ENCODE measurements around the gene FLT3. TPM values are rescaled to one million over a fixed set of nuclear protein-coding genes. Genes with fewer than 3 reads are reported as not detected.
A peak's percentile ranks its signal among the peaks of the same experiment; 100 is the strongest.

Gene FLT3
- total and polyA plus RNA-seq, 9 of the 15 experiments (the other 6 are each of a cell fraction or from before 2014, with no cell fraction given): not detected

GRCh38 chr13:28138012-28138755 is 37.8 kb upstream of the FLT3 start, which contains the start of gene PAN3 (continued):
- TF ChIP-seq MBD2 (IDR thresholded peaks at IDR 0.05; ENCODE audit: borderline replicate concordance, low read depth) (no peak), STAT5B (CRISPR knock-in tag; IDR thresholded peaks at IDR 0.05) (no peak), ZNF408 (CRISPR knock-in tag; IDR thresholded peaks at IDR 0.05; ENCODE audit: low read depth) (no peak), ESRRB (CRISPR knock-in tag; IDR thresholded peaks at IDR 0.05; ENCODE audit: borderline replicate concordance) (no peak), TOE1 (IDR thresholded peaks at IDR 0.05; ENCODE audit: borderline replicate concordance) (no peak), TOE1 (CRISPR knock-in tag; IDR thresholded peaks at IDR 0.05; ENCODE audit: borderline replicate concordance, low read depth) (no peak), HNRNPK (IDR thresholded peaks at IDR 0.05; ENCODE audit: low read depth, low read length, poor library complexity, severe bottlenecking) (no peak), U2AF1 (optimal IDR thresholded peaks at IDR 0.05; ENCODE audit: low read depth, low read length) (no peak), LCOR (CRISPR knock-in tag; IDR thresholded peaks at IDR 0.05) (no peak), FOXJ2 (tag; IDR thresholded peaks at IDR 0.05) (no peak), ZNF780A (CRISPR knock-in tag; IDR thresholded peaks at IDR 0.05) (no peak), ZHX1 (conservative IDR thresholded peaks at IDR 0.05; ENCODE audit: low read length) (no peak), POLR2H (tag; IDR thresholded peaks at IDR 0.05; ENCODE audit: low read depth) (peak; percentile 77; the same call in 1 of the 2 replicates), MAFF (IDR thresholded peaks at IDR 0.05; ENCODE audit: low read length) (no peak), ZNF583 (CRISPR knock-in tag; IDR thresholded peaks at IDR 0.05) (no peak), KLF16 (IDR thresholded peaks at IDR 0.05) (no peak), GABPB1 (CRISPR knock-in tag; IDR thresholded peaks at IDR 0.05) (peak; percentile 25; the same call in 1 of the 2 replicates), HNRNPL (IDR thresholded peaks at IDR 0.05; ENCODE audit: low read depth, low read length) (no peak)
- TF ChIP-seq, protein P1, sequence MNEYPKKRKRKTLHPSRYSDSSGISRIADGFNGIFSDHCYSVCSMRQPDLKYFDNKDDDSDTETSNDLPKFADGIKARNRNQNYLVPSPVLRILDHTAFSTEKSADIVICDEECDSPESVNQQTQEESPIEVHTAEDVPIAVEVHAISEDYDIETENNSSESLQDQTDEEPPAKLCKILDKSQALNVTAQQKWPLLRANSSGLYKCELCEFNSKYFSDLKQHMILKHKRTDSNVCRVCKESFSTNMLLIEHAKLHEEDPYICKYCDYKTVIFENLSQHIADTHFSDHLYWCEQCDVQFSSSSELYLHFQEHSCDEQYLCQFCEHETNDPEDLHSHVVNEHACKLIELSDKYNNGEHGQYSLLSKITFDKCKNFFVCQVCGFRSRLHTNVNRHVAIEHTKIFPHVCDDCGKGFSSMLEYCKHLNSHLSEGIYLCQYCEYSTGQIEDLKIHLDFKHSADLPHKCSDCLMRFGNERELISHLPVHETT (CRISPR knock-in tag; conservative IDR thresholded peaks at IDR 0.05 in 1 of 2, IDR thresholded peaks at IDR 0.05 in 1 of 2): peak in 1 of 2 experiments; percentile 89; a peak in 2 of 4 replicates
- TF ChIP-seq, protein P2, sequence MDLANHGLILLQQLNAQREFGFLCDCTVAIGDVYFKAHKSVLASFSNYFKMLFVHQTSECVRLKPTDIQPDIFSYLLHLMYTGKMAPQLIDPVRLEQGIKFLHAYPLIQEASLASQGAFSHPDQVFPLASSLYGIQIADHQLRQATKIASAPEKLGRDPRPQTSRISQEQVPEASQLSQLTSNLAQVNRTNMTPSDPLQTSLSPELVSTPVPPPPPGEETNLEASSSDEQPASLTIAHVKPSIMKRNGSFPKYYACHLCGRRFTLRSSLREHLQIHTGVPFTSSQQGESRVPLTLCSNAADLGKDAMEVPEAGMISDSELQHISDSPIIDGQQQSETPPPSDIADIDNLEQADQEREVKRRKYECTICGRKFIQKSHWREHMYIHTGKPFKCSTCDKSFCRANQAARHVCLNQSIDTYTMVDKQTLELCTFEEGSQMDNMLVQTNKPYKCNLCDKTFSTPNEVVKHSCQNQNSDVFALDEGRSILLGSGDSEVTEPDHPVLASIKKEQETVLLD (IDR thresholded peaks at IDR 0.05): peak; percentile 69
- TF ChIP-seq, protein P3, sequence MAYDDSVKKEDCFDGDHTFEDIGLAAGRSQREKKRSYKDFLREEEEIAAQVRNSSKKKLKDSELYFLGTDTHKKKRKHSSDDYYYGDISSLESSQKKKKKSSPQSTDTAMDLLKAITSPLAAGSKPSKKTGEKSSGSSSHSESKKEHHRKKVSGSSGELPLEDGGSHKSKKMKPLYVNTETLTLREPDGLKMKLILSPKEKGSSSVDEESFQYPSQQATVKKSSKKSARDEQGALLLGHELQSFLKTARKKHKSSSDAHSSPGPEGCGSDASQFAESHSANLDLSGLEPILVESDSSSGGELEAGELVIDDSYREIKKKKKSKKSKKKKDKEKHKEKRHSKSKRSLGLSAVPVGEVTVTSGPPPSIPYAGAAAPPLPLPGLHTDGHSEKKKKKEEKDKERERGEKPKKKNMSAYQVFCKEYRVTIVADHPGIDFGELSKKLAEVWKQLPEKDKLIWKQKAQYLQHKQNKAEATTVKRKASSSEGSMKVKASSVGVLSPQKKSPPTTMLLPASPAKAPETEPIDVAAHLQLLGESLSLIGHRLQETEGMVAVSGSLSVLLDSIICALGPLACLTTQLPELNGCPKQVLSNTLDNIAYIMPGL (CRISPR knock-in tag; IDR thresholded peaks at IDR 0.05): no peak

Data from K562 (cell line).